ENCODE data around the gene MAP7. TPM values are rescaled to one million over a fixed set of nuclear protein-coding genes. Genes with fewer than 3 reads are reported as not detected.

Gene MAP7
- total RNA-seq, 1 donor from 2014 or later, result 0.35 TPM

DNA sequence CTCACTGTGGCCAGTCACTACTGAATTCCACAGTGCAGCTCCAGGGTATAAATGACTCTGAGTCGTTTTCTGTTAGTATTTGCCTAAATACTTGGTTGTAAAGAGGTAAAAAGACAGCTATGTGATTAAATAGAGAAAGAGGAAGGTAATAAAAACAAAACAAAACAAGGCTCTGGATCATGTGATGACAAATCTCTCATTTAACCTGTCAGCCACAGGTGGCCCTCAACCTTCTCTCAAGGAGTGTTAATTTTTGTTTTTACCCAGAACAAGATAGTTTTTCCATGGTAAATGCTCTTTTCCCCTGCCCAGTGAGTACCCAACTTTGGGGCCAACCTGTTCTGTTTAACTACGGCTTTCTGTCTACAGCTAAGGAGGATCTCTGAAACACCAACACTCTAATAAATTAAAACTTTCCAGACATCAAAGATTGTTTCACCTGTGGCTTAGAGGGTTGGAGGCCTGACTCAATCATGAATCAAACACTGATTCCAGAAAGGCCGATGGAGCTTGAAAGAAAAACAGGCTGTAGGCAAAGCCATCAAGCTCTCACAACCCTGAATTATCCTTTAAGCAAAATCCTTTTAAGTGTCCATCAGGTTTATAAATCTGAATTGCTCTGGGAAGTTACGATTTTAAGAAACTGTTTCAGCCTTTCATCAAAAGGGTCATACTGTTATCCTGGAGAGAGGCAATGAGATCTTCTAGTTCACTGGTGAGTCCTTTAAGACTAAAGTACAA, 179.1 kb downstream of the MAP7 start:
- H3K4me3 Mint-ChIP-seq, result no peak overlapping the region
- CTCF ChIA-PET, result no interaction called here
- H3K27me3 Mint-ChIP-seq, result no peaks in the 10 kb centered on the region
- intact Hi-C loops (cut with micrococcal nuclease), result no loop called here
- DNase-seq (no peak), ATAC-seq (ENCODE audit: low read depth) (no peak)
- no peak for TF ChIP-seq CTCF (IDR thresholded peaks at IDR 0.05)
- H3K4me1 Mint-ChIP-seq, result peaks cover 4% of the 10 kb centered on the region
- H3K36me3 Mint-ChIP-seq (ENCODE audit: low read depth), result no peaks in the 10 kb centered on the region
- H3K9me3 Mint-ChIP-seq, result no peaks in the 10 kb centered on the region
- POLR2A ChIA-PET, result no interaction called here
- H3K27ac Mint-ChIP-seq, result no peak overlapping the region

DNA sequence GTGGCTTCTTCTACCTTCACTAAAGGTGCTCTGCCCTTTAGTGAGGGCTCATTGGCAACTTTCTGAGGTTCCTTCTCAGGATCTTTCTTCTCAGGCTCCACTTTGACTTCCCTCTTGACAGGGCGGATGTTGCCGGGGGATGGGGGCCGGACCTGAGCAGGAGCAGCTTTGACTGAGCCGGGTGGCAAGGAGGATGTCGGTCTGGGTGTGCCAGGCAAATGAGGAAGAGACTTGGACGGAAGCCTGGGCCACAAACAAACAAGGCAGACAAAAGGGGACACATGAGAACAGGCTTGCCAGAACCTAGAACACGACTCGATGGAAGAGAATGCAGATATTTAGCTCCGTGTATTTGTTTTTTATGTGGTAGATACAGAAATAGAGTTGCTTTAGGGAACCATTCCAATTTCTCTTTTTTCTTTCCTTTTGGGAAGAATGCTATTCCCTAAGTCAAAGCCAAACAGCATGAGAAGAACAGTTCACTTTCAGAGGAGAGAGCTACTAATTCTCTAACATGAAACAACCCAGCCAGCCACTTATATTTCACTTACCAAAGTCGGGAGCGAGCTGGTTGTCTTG, 184.4 kb downstream of the MAP7 start:
- Mint-ChIP-seq H3K36me3 (ENCODE audit: low read depth) (peaks cover 1% of the 10 kb centered on the region), H3K4me3 (peak overlapping the region; percentile 69), H3K9me3 (no peaks in the 10 kb centered on the region), H3K4me1 (peaks cover 16% of the 10 kb centered on the region), H3K27ac (peak overlapping the region; percentile 51), H3K27me3 (no peaks in the 10 kb centered on the region)
- DNase-seq (no peak), ATAC-seq (ENCODE audit: low read depth) (peak; percentile 64)
- POLR2A ChIA-PET, result interaction anchor here (0.7 kb wide), 1 partner anchor 76 kb away, joined by 3 read pairs; the partner anchor contains the start of gene BCLAF1
- no peak for TF ChIP-seq CTCF (IDR thresholded peaks at IDR 0.05)
- CTCF ChIA-PET, result no interaction called here
- intact Hi-C loops (cut with micrococcal nuclease), result no loop called here

GRCh38 chr6:136362421-136363356, 187.5 kb downstream of the MAP7 start:
- H3K27me3 Mint-ChIP-seq, result no peaks in the 10 kb centered on the region
- ATAC-seq (ENCODE audit: low read depth), result no peak
- ChIA-PET POLR2A (no interaction called here), CTCF (no interaction called here)
- intact Hi-C loops (cut with micrococcal nuclease), result no loop called here
- H3K9me3 Mint-ChIP-seq, result no peaks in the 10 kb centered on the region
- TF ChIP-seq CTCF (IDR thresholded peaks at IDR 0.05), result no peak
- H3K4me3 Mint-ChIP-seq, result no peak overlapping the region
- H3K36me3 Mint-ChIP-seq (ENCODE audit: low read depth), result peaks cover 2% of the 10 kb centered on the region
- H3K4me1 Mint-ChIP-seq, result peaks cover 16% of the 10 kb centered on the region
- H3K27ac Mint-ChIP-seq, result no peak overlapping the region
- no peak for DNase-seq

- CTCF ChIA-PET, result no interaction called here
- POLR2A ChIA-PET, result no interaction called here
These were observed 188.4 kb downstream of the MAP7 start for GRCh38 chr6:136361787-136362186.

More at GRCh38 chr6:136361787-136362186, 188.4 kb downstream of the MAP7 start:
- ATAC-seq (ENCODE audit: low read depth) (no peak), DNase-seq (no peak)
- no peak overlapping the region for H3K27ac Mint-ChIP-seq
- peaks cover 16% of the 10 kb centered on the region for H3K4me1 Mint-ChIP-seq
- TF ChIP-seq CTCF (IDR thresholded peaks at IDR 0.05), result no peak
- no peaks in the 10 kb centered on the region for H3K27me3 Mint-ChIP-seq
- H3K9me3 Mint-ChIP-seq, result no peaks in the 10 kb centered on the region
- peaks cover 2% of the 10 kb centered on the region for H3K36me3 Mint-ChIP-seq (ENCODE audit: low read depth)
- no peak overlapping the region for H3K4me3 Mint-ChIP-seq
- intact Hi-C loops (cut with micrococcal nuclease), result no loop called here

Measured in activated B cell treated with CpG ODN at 0.5 μM for 24 hours (primary cell).